ENCODE measurements around the gene FAH. TPM values are rescaled to one million over a fixed set of nuclear protein-coding genes. Genes with fewer than 3 reads are reported as not detected.

Gene FAH
- total and polyA plus RNA-seq, 2 donors (not counting 3 experiments of a cell fraction or from before 2014, with no cell fraction given) = 18.2 to 18.7 TPM

GRCh38 chr15:80120636-80121035 is 32.2 kb upstream of the FAH start:
- dilution Hi-C loops (cut with MboI; ENCODE audit: extremely low pct_ligation_motif_present, low sequenced_read_pairs) = no loop called here
- POLR2A ChIA-PET = no interaction called here
- FAIRE-seq = no peak

More at GRCh38 chr15:80120636-80121035, 32.2 kb upstream of the FAH start:
- BruUV-seq (replicated peaks) = no TSS peak
- Histone ChIP-seq H2AFZ (ENCODE audit: low read depth, low read length) (no peak overlapping the region), H3K27ac (ENCODE audit: insufficient read depth, low read depth, low read length) (no peak overlapping the region), H3K4me2 (ENCODE audit: insufficient read depth, low read length) (no peak overlapping the region), H3K9me1 (replicated peaks; ENCODE audit: control insufficient read depth, extremely low read depth, insufficient read depth, low read length) (no peaks in the 10 kb centered on the region), H3K79me2 (ENCODE audit: control insufficient read depth, insufficient read depth, low read length) (peaks cover 14% of the 10 kb centered on the region), H3K9me3 (replicated peaks; ENCODE audit: control insufficient read depth, insufficient read depth, low read length) (no peaks in the 10 kb centered on the region), H3K4me3 (replicated peaks in 1 of 3; ENCODE audit: insufficient read depth in 1 of 3, low read depth in 1 of 3, low read length in 3 of 3) (no peak overlapping the region), H3K9ac (replicated peaks; ENCODE audit: extremely low read depth, insufficient read depth, low read length) (no peak overlapping the region), H3K36me3 (ENCODE audit: control insufficient read depth in 2 of 2, extremely low read depth in 1 of 2, insufficient read depth in 2 of 2, low read length in 2 of 2) (peaks cover 2 to 6% of the 10 kb centered on the region in 2 experiments), H4K20me1 (replicated peaks; ENCODE audit: control insufficient read depth, extremely low read depth, insufficient read depth, low read length) (peaks cover 2% of the 10 kb centered on the region), H3K27me3 (ENCODE audit: control insufficient read depth in 2 of 2, insufficient read depth in 2 of 2, low read length in 2 of 2) (no peaks in the 10 kb centered on the region), H3K4me1 (ENCODE audit: control insufficient read depth, extremely low read depth, insufficient read depth, low read length) (no peaks in the 10 kb centered on the region)
- CTCF ChIA-PET = no interaction called here
- TF ChIP-seq POLR2AphosphoS5 (IDR thresholded peaks at IDR 0.05; ENCODE audit: insufficient read depth, low read depth, low read length) (no peak), CTCF (IDR thresholded peaks at IDR 0.05; ENCODE audit: extremely low read depth in 1 of 2, insufficient read depth in 1 of 2, low read depth in 1 of 2, low read length in 2 of 2) (no peak), JUN (IDR thresholded peaks at IDR 0.05; ENCODE audit: borderline replicate concordance, insufficient read depth, insufficient read length, low read depth) (no peak), GATA2 (IDR thresholded peaks at IDR 0.05; ENCODE audit: insufficient read depth, insufficient read length, low read depth, low read length) (no peak), MYC (IDR thresholded peaks at IDR 0.05; ENCODE audit: low read depth, low read length) (no peak), FOS (IDR thresholded peaks at IDR 0.05; ENCODE audit: borderline replicate concordance, insufficient read depth, low read length) (no peak), EZH2 (IDR thresholded peaks at IDR 0.05; ENCODE audit: borderline replicate concordance, low read depth, low read length, severe bottlenecking) (no peak), POLR2A (IDR thresholded peaks at IDR 0.05; ENCODE audit: low read depth, low read length) (no peak), MAX (IDR thresholded peaks at IDR 0.05; ENCODE audit: insufficient read depth, insufficient read length) (no peak)
- DNase-seq (ENCODE audit: low read depth, low spot score) = no peak
- intact Hi-C loops (cut with micrococcal nuclease) = no loop called here

All from endothelial cell of umbilical vein (primary cell).